Glutamatergic neuron (in vitro differentiated cells): ENCODE results near the gene TMEM238. TPM values are rescaled to one million over a fixed set of nuclear protein-coding genes. Genes with fewer than 3 reads are reported as not detected.
"Not testable (repeated sequence)": the region's sequence is repeated elsewhere in the genome, so short reads cannot be mapped to it uniquely, and the experiment has no call there.

Source experiments
- DNase-seq: peaks from one replicate; pipeline ENCODE4 v3.0.0; 2022
- H3K27ac Mint-ChIP-seq: one replicate; pipeline ENCODE4 v1.8.0; 2020; ENCODE audit warnings: mild to moderate bottlenecking, mixed read lengths, inconsistent platforms; ENCODE audit not compliant: unreplicated experiment
- H3K27me3 Mint-ChIP-seq: one replicate; pipeline ENCODE4 v1.8.0; 2020; ENCODE audit warnings: mild to moderate bottlenecking, moderate library complexity, mixed read lengths, inconsistent platforms; ENCODE audit not compliant: unreplicated experiment
- H3K36me3 Mint-ChIP-seq: one replicate; pipeline ENCODE4 v1.8.0; 2020; ENCODE audit warnings: mild to moderate bottlenecking, mixed read lengths, inconsistent platforms; ENCODE audit not compliant: unreplicated experiment
- H3K4me1 Mint-ChIP-seq: one replicate; pipeline ENCODE4 v1.8.0; 2020; ENCODE audit warnings: mild to moderate bottlenecking, low read depth, mixed read lengths, inconsistent platforms; ENCODE audit not compliant: unreplicated experiment
- H3K4me3 Mint-ChIP-seq: one replicate; pipeline ENCODE4 v1.8.0; 2020; ENCODE audit warnings: mild to moderate bottlenecking, mixed read lengths, inconsistent platforms; ENCODE audit not compliant: unreplicated experiment
- H3K9me3 Mint-ChIP-seq: one replicate; pipeline ENCODE4 v1.8.0; 2020; ENCODE audit warnings: mild to moderate bottlenecking, moderate library complexity, mixed read lengths, inconsistent platforms; ENCODE audit not compliant: unreplicated experiment
- total RNA-seq: library from RNA; stranded (reverse); fragmentation: NEBNext Ultra II Directional; extraction: Animal tissue kit (Norgen Biotek cat#: 25700); gene quantifications from one replicate; pipeline ENCODE4 v1.2.1, GENCODE V29; 2021; ENCODE audit not compliant: unreplicated experiment
- TF ChIP-seq, protein P1 (sequence below): fragments of 200-600 bp; sonication (generic); IDR thresholded peaks from one replicate; pipeline ENCODE4 v1.5.0; 2021; ENCODE audit not compliant: partially characterized antibody, unreplicated experiment

Gene TMEM238
- total RNA-seq, 1 donor from 2014 or later, result 1.3 TPM

DNA sequence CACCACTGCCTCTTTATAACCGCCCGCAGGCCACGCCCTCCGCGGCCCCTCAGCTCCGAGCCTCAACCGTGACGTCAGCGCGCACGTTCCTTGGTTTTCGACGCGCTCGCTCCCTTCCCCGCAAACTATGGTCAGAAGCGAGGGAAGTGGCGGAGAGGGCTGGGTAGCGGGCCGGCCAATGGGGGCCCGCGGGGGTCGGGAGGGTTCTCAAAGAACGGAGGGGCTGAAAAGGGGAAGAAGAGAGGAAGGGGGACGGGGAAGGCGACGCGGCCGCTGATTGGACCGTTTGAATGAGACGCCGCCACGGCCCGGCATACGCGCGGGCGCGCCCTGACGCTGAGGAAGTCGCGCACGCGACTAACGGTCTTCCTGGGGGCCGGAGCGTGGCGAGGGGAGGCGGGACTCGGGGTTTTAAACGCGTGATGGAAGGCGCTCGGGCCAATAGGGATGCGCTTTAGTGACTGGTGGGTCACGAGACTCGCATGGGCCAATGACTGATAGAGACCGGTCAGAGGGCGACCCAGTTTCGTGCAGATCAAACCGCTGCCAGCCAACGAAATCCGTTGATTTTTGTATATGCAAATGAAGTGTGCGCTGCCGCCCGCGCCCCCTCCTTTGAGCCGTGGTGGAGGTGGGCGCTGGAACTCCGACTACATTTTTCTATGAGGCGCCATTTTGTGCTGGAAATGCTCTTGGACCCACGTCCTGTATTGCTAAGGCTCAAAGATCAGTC, 23.9 kb upstream of the TMEM238 start:
- peak; percentile 96 for DNase-seq
- peaks cover 24% of the 10 kb centered on the region for H3K9me3 Mint-ChIP-seq
- peak overlapping the region; percentile 86 for H3K4me3 Mint-ChIP-seq
- peaks cover 22% of the 10 kb centered on the region for H3K27me3 Mint-ChIP-seq
- peak overlapping the region; percentile 94 for H3K27ac Mint-ChIP-seq
- TF ChIP-seq, protein P1, sequence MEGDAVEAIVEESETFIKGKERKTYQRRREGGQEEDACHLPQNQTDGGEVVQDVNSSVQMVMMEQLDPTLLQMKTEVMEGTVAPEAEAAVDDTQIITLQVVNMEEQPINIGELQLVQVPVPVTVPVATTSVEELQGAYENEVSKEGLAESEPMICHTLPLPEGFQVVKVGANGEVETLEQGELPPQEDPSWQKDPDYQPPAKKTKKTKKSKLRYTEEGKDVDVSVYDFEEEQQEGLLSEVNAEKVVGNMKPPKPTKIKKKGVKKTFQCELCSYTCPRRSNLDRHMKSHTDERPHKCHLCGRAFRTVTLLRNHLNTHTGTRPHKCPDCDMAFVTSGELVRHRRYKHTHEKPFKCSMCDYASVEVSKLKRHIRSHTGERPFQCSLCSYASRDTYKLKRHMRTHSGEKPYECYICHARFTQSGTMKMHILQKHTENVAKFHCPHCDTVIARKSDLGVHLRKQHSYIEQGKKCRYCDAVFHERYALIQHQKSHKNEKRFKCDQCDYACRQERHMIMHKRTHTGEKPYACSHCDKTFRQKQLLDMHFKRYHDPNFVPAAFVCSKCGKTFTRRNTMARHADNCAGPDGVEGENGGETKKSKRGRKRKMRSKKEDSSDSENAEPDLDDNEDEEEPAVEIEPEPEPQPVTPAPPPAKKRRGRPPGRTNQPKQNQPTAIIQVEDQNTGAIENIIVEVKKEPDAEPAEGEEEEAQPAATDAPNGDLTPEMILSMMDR, result no peak
- H3K4me1 Mint-ChIP-seq, result peaks cover 13% of the 10 kb centered on the region
- H3K36me3 Mint-ChIP-seq, result peaks cover 12% of the 10 kb centered on the region

DNA sequence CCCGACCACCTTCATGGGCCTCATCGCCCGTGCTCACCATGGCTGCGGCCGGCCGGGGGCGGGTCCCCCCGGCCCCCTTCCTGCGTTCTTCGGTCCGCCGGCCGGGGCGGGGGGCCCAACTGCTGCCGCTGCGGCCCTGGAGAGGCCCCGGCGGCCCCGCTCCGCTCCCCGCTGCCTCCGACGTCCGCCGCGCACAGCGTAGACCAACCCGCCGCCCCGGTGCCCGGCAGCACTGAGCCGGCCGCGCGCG, 23.4 kb upstream of the TMEM238 start, which contains the start of gene UBE2S:
TSS of gene UBE2S (minus strand) at position 239 of the 250 bp plus-strand sequence. CDS start at position 40, 199 bp downstream.
- not testable (repeated sequence) for DNase-seq
- peak within 1 kb of the TSS; percentile 94 for H3K27ac Mint-ChIP-seq
- H3K4me1 Mint-ChIP-seq, result peaks cover 13% of the 10 kb centered on the region
- peaks cover 24% of the 10 kb centered on the region for H3K9me3 Mint-ChIP-seq
- peak within 1 kb of the TSS; percentile 88 for H3K4me3 Mint-ChIP-seq
- peaks cover 12% of the 10 kb centered on the region for H3K36me3 Mint-ChIP-seq
- peaks cover 22% of the 10 kb centered on the region for H3K27me3 Mint-ChIP-seq

DNA sequence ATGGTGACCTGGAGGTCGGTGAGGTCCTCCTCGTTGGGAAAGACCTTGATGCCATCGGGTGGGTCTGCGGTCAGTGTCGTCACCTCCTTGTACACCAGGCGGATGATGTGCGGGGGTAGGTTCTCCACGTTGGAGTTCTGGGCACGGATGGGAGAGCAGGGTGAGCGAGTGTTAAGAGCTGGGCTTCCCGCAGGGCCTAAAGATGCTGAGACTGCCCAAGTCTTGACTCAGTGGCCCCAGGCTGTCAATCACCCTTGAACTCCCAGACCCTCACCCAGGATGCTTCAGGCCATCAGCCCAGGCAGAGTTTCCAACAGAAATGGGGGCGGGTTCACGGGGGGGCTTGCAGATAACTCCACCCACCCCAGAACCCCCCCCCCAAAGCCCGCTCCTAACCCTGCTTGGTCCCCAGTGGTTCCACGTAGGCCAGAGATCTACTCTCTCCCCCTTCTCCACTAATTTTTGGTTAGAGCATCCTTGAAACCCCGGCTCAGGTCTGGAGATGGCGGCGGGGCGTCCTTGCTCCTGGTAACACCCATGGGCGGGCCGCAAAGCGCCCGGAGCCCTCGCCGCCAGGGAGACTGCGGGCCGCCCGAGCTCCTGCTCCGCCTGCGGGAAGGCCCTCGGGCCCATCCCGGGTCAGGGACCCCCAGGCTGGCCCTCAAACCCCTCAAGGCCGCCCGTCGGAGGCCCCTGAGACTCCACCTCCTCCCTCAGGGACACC, 22.9 kb upstream of the TMEM238 start:
- peaks cover 15% of the 10 kb centered on the region for H3K4me1 Mint-ChIP-seq
- peak; percentile 41 for DNase-seq
- peaks cover 24% of the 10 kb centered on the region for H3K9me3 Mint-ChIP-seq
- TF ChIP-seq, protein P1, result no peak
- peaks cover 12% of the 10 kb centered on the region for H3K36me3 Mint-ChIP-seq
- H3K27me3 Mint-ChIP-seq, result peaks cover 22% of the 10 kb centered on the region
- H3K4me3 Mint-ChIP-seq, result peak overlapping the region; percentile 88
- H3K27ac Mint-ChIP-seq, result peak overlapping the region; percentile 60

DNA sequence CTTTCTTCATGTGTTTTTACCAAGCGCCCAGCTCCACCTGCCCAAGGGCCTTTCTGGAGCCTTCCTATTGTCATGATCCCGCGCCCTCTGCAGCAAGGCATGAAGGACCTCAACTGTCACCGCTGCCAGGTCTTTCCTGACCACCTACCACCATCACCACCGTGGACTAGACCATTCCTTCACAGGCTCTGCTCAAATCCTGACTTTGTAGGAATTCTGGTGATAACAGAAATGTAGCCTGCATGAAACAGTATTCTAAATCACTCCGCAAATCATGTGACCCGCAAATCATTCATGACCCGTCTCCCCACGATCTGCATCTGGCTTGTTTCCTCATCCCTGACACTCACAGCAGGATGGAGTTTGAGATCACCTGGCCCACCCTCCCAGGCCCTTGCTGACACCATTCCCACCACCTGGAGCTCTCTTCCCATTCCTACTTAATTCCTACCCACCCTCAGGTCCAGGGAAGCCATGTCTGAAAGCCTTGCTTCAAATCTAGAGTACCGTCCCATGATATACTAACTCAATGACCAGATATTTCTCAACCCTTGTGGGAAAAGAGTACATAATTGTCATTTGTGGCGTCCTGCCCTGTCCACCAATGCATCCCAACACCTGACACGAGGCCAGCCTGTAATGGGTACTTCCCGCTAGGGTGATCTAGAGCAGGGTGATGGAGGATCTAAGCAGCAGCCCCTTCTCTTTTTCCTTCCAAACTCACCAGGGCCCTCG, 22.2 kb upstream of the TMEM238 start:
- TF ChIP-seq, protein P1, result no peak
- H3K9me3 Mint-ChIP-seq, result peaks cover 27% of the 10 kb centered on the region
- H3K27ac Mint-ChIP-seq, result peak overlapping the region; percentile 60
- H3K27me3 Mint-ChIP-seq, result peaks cover 20% of the 10 kb centered on the region
- no peak for DNase-seq
- H3K4me1 Mint-ChIP-seq, result peaks cover 17% of the 10 kb centered on the region
- peaks cover 12% of the 10 kb centered on the region for H3K36me3 Mint-ChIP-seq
- H3K4me3 Mint-ChIP-seq, result peak overlapping the region; percentile 88

DNA sequence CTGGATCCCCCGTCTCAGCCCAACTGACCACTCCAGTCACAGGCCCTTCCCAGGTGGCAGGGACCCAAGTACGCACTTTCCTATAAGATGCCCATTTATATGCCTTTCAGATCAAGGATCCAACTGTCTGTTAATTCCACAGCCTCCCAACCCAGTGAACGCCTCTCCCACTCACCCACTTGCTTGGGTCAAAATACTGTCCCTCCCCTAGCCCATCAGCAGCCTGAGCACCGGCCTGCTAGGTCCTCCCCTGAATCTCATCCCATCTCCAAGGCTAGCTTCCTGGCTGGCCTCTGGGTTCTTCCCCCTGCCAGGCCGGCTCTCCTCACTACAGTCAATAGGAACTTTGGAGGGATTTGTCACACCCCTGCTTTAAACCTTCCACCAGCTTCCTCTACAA, 21.5 kb upstream of the TMEM238 start:
- H3K4me3 Mint-ChIP-seq, result peak overlapping the region; percentile 88
- peaks cover 12% of the 10 kb centered on the region for H3K36me3 Mint-ChIP-seq
- peaks cover 28% of the 10 kb centered on the region for H3K9me3 Mint-ChIP-seq
- no peak for DNase-seq
- H3K27me3 Mint-ChIP-seq, result peaks cover 20% of the 10 kb centered on the region
- TF ChIP-seq, protein P1, result no peak
- peaks cover 19% of the 10 kb centered on the region for H3K4me1 Mint-ChIP-seq
- H3K27ac Mint-ChIP-seq, result peak overlapping the region; percentile 60
